Naive B cell (primary cell): ENCODE data around the gene UBE2L5. TPM values are rescaled to one million over a fixed set of nuclear protein-coding genes. Genes with fewer than 3 reads are reported as not detected.

Experiments used
- ATAC-seq, 2 donors: fragments of 150-1000 bp; cut with Tn5 transposase; 2 replicates each; pipeline ENCODE4 v1.10.0; 2021; ENCODE audit warnings: low read depth in 2 of 2, mild to moderate bottlenecking in 2 of 2, moderate library complexity in 2 of 2
- DNase-seq: peaks from one replicate; pipeline ENCODE4 v3.0.0; 2022
- H3K27ac Mint-ChIP-seq, 6 donors: one replicate each; pipeline ENCODE4 v1.8.0; 2020 to 2022; ENCODE audit warnings: mild to moderate bottlenecking in 6 of 6, mixed read lengths in 6 of 6, moderate library complexity in 5 of 6, inconsistent platforms in 2 of 6
- H3K27me3 Mint-ChIP-seq, 3 donors: one replicate each; pipeline ENCODE4 v1.8.0; 2021 to 2022; ENCODE audit warnings: mixed read lengths in 3 of 3, mild to moderate bottlenecking in 1 of 3
- H3K36me3 Mint-ChIP-seq, 2 donors: one replicate each; pipeline ENCODE4 v1.8.0; 2020 to 2022; ENCODE audit warnings: mixed read lengths in 2 of 2, inconsistent platforms in 1 of 2, mild to moderate bottlenecking in 1 of 2
- H3K4me1 Mint-ChIP-seq, 3 donors: one replicate each; pipeline ENCODE4 v1.8.0; 2020 to 2022; ENCODE audit warnings: mixed read lengths in 3 of 3, inconsistent platforms in 1 of 3, mild to moderate bottlenecking in 1 of 3, moderate library complexity in 1 of 3
- H3K4me3 Mint-ChIP-seq, 8 donors: one replicate each; pipeline ENCODE4 v1.8.0; 2020 to 2022; ENCODE audit warnings: mild to moderate bottlenecking in 8 of 8, mixed read lengths in 8 of 8, moderate library complexity in 8 of 8, inconsistent platforms in 2 of 8
- H3K9me3 Mint-ChIP-seq, 7 donors: one replicate each; pipeline ENCODE4 v1.8.0; 2020 to 2022; ENCODE audit warnings: mixed read lengths in 7 of 7, mild to moderate bottlenecking in 5 of 7, inconsistent platforms in 2 of 7, moderate library complexity in 1 of 7
- polyA plus RNA-seq, 6 donors: library from polyadenylated mRNA; unstranded; fragments of 300-500 nt; fragmentation: Illumina TruSeq; gene quantifications; one replicate each; pipeline ENCODE4 v1.2.3, GENCODE V29; 2021; ENCODE audit warnings: low read depth in 6 of 6

UBE2L5 gene
- polyA plus RNA-seq, 6 donors from 2014 or later: 0.19 to 0.31 TPM; not detected in 4

DNA sequence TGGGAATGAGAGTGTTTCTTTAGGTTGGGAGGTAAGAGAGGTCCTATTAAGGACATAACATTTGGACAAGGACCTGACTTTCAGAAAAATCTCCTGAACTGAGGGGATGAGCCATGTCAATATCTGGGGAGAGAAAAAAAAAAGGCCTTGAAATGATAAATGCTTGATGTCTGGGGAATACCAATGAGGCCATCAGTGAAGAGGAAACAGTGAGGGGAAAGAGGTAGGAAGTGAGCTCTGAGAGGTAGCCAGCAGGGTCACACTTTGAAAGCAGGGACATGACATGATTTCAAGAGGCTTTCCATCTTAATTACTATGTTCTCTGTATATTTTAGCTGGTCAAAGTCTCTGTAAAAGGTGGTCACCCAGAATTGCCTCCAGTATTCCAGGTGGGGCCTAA lies 9.9 kb upstream of the UBE2L5 start:
- Mint-ChIP-seq H3K27me3 (no peaks in the 10 kb centered on the region), H3K4me3 (peak overlapping the region in 2 of 8 donors; percentile 3 to 56), H3K36me3 (no peaks in the 10 kb centered on the region), H3K9me3 (no peaks in the 10 kb centered on the region), H3K4me1 (peaks cover 48 to 86% (median 69%) of the 10 kb centered on the region in 3 donors), H3K27ac (peak overlapping the region in 1 of 6 donors; percentile 86)
- ATAC-seq: peak in 1 of 2 donors; percentile 13
- no peak for DNase-seq

DNA sequence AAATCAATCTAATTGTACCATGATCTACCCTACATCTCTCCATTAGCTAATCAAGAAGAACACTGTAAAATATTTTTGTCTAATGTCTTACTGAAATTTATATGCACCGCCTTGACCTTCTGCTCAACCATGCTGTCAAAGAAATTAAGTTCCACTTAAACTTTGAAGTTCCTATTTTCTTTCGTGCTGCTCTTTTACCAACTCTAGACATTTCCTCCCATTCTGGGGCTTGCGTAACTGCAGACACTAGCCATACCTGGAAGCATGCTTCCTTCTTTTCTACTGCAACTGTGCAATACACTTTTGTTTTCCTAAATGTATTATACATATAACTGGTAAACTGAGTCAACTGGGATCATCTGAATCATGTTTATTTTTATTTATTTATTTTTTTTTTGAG lies 8.5 kb upstream of the UBE2L5 start:
- Mint-ChIP-seq H3K27me3 (no peaks in the 10 kb centered on the region), H3K4me1 (peaks cover 54 to 88% (median 70%) of the 10 kb centered on the region in 3 donors), H3K9me3 (no peaks in the 10 kb centered on the region), H3K27ac (peak overlapping the region in 3 of 6 donors; percentile 2 to 32 (median 23)), H3K36me3 (no peaks in the 10 kb centered on the region), H3K4me3 (peak overlapping the region in 4 of 8 donors; percentile 2 to 54 (median 8))
- no peak for ATAC-seq
- DNase-seq: no peak

DNA sequence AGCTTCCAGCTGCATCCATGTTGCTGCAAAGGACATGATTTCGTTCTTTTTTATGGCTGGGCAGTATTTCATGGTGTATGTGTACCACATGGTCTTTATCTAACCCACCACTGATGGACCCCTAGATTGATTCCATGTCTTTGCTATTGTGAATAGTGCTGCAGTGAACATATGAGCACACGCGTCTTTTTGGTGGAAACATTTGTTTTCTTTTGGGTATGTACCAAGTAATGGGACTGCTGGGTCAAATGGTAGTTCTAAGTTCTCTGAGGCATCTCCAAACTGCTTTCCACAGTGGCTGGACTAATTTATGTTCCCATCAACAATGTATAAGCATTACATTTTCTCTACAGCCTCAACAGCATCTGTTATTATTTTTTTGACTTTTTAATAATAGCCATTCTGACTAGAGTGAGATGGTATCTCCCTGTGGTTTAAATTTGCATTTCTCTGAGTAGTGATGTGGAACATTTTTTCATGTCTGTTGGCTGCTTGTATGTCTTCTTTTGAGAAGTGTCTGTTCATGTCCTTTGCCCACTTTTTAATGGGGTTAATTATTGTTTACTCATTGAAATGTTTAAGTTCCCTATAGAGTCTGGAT lies 6.8 kb upstream of the UBE2L5 start:
- ATAC-seq: peak; percentile 85 to 91
- H3K27ac Mint-ChIP-seq: peak overlapping the region; percentile 24 to 92 (median 84)
- DNase-seq: peak; percentile 65
- H3K9me3 Mint-ChIP-seq: no peaks in the 10 kb centered on the region
- H3K4me3 Mint-ChIP-seq: peak overlapping the region; percentile 43 to 80 (median 62)
- H3K27me3 Mint-ChIP-seq: no peaks in the 10 kb centered on the region
- peaks cover 48 to 87% (median 82%) of the 10 kb centered on the region in 3 donors for H3K4me1 Mint-ChIP-seq
- H3K36me3 Mint-ChIP-seq: no peaks in the 10 kb centered on the region

DNA sequence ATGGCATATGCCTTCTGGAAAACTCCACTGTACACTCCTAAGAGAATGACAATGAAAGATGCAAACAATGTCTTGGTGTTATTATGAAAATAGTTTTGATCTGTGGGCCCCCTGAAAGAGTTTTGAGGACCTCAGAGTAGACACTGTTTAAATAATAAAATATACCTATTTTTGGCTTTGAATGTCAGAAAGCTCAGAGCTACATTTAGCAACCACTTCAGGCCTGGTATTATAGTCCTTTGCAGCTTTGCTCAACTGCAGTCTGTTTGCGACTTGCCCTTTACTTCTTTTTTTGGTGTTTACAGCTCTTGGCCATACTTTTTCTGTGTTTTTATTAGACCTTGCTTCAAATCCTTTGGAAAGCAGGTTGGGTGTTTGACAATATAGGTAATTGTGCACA lies 5.8 kb upstream of the UBE2L5 start:
- ATAC-seq (no peak), DNase-seq (no peak)
- peak overlapping the region in 2 of 8 donors; percentile 74 to 75 for H3K4me3 Mint-ChIP-seq
- peak overlapping the region in 2 of 6 donors; percentile 29 to 88 for H3K27ac Mint-ChIP-seq
- peaks cover 57 to 93% (median 90%) of the 10 kb centered on the region in 3 donors for H3K4me1 Mint-ChIP-seq
- no peaks in the 10 kb centered on the region for H3K36me3 Mint-ChIP-seq
- no peaks in the 10 kb centered on the region for H3K27me3 Mint-ChIP-seq
- no peaks in the 10 kb centered on the region for H3K9me3 Mint-ChIP-seq

DNA sequence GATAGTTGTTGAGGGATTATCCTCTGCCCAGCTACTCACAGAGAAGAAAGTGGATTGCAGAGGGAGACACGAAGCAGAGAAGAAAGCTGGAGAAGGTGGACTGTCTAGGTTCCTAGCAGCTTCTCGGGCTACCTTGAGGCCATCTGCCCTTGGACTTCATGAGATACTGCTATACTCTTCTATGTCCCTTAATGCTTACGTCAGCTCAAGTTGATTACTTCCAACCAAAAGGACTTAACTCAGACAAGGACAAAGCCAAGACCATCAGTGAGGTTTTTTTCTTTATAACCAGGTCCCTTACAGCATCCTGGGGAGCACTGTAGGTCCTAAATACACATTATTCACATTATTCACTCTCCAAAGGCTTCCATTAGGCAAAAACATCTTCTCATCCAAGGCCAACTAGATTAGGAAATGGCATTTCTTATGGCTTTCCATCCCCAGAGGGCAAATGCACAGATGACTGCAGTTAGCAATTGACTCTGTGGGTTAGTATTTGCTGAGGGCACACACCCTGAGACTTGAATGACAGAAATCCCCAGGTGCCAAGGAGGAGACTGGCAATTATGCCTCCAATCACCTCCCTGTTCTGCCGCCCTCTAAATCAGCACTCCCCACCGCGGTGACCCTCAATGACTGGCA lies 4.1 kb upstream of the UBE2L5 start:
- Mint-ChIP-seq H3K27me3 (no peaks in the 10 kb centered on the region), H3K4me1 (peaks cover 59 to 87% (median 83%) of the 10 kb centered on the region in 3 donors), H3K27ac (peak overlapping the region in 1 of 6 donors; percentile 34), H3K36me3 (no peaks in the 10 kb centered on the region), H3K4me3 (peak overlapping the region in 2 of 8 donors; percentile 17 to 96), H3K9me3 (no peaks in the 10 kb centered on the region)
- ATAC-seq: no peak
- DNase-seq: no peak

DNA sequence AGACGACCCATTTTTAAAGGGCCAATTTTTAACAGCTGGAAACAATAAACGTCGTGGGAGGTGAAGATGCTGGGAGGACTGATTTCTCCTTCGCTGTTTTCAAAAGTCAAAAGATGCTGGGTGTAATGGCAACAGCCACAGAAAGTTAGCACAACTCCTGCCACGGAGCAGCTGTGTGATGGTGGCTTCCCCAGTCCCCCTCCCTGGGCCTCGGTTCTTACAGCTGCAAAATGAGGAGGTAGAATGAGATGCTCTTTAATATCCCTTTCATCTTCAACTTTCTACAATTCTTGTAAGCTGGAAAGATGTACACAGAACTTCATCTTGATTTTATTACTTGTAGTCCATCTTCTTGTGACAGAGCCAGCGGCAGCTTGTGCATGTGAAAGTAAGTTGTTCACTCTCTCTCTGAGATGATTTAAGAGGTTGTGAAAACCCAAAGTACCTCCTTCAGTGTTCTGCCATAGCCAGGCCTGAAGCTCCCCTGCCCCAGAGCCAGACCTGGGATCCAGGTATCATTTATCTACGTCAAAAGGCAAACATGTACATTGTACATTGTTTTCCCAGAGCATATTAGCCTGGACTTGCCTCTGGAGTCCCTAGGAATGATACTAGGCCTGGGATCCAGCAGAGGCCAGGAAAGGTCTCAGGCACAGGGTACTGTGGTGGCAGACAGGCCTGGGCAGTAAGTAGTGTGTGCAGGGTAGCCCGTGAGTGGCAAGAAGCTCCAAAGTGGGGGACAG lies 3.4 kb upstream of the UBE2L5 start:
- Mint-ChIP-seq H3K9me3 (no peaks in the 10 kb centered on the region), H3K27me3 (no peaks in the 10 kb centered on the region), H3K4me1 (peaks cover 54 to 86% (median 80%) of the 10 kb centered on the region in 3 donors), H3K36me3 (no peaks in the 10 kb centered on the region), H3K27ac (peak overlapping the region in 4 of 6 donors; percentile 34 to 74 (median 53)), H3K4me3 (peak overlapping the region in 3 of 8 donors; percentile 37 to 96 (median 74))
- DNase-seq (no peak), ATAC-seq (no peak)

DNA sequence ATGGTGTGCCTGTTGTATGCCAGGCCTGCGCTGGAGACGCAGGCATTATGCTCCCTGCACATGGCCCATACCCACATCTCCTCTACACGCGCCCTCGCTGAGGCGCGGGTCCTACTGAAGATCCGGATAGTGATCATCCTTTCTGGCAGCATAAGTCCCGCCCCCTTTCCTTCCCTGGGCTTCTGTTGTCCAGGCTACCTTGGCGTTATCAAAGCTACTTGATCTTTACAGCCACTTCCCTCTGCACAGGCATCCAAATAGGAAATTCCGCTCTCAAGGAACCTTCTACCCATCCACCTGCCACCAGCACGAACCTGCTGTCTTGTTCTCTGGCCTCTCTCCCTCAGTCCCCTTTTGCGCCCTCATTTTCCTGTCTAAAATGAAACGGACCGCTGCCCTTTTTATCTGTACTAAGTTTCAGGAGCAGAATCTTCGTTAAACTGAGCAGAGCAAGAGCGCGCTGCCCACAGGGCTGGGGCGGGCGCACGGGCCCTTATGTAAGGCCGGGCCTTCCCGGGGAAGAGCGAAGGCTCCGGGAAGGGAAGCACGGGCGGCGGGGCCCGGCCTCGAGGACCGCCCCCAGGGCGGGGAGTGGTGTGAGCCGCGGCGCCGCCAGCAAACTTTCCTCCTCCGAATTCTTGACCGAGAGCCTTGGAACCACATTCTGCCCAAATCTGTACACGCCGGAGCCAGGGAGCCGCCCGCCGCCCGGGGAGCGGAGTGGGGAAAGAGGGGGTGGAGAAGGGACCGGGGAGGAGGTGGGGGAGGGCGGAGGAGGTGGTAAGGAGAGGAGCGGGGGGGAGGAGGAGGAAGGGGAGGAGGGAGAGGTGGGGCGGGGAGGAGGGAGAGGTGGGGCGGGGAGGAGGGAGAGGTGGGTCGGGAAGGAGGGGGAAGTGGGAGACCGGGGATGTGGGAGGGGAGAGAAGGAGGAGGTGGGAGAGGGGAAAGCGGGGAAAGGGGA lies 920 bp upstream of the UBE2L5 start:
- DNase-seq (peak; percentile 35), ATAC-seq (peak; percentile 9 to 12)
- peak overlapping the region; percentile 85 to 97 (median 92) for H3K4me3 Mint-ChIP-seq
- no peaks in the 10 kb centered on the region for H3K27me3 Mint-ChIP-seq
- H3K9me3 Mint-ChIP-seq: no peaks in the 10 kb centered on the region
- H3K4me1 Mint-ChIP-seq: peaks cover 35 to 67% (median 56%) of the 10 kb centered on the region in 3 donors
- no peaks in the 10 kb centered on the region for H3K36me3 Mint-ChIP-seq
- H3K27ac Mint-ChIP-seq: peak overlapping the region in 5 of 6 donors; percentile 39 to 82 (median 65)

DNA sequence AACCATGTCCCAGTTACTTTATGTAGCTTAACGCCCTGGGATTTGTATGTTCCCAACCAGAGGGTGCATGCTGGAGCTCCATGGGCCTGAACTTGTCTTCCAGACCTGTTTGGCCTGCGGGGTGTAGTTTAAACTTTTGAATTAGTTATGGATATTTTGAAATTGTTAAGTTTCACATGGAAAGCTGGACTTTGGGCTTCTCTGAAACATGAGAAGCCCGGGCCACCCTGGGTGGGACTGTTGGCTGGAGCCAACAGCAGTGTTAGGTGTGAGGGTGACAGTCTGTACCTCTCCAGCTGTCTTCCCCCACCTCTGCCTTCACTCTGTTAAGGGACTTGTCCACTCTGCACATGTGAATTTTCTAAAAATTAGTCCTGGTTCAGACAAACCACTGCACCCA lies 1.6 kb downstream of the UBE2L5 start:
- ATAC-seq: no peak
- DNase-seq: no peak
- Mint-ChIP-seq H3K4me1 (peaks cover 21 to 41% (median 37%) of the 10 kb centered on the region in 3 donors), H3K27ac (peak overlapping the region in 1 of 6 donors; percentile 44), H3K27me3 (no peaks in the 10 kb centered on the region), H3K9me3 (no peaks in the 10 kb centered on the region), H3K36me3 (no peaks in the 10 kb centered on the region), H3K4me3 (peak overlapping the region in 5 of 8 donors; percentile 25 to 96 (median 59))

DNA sequence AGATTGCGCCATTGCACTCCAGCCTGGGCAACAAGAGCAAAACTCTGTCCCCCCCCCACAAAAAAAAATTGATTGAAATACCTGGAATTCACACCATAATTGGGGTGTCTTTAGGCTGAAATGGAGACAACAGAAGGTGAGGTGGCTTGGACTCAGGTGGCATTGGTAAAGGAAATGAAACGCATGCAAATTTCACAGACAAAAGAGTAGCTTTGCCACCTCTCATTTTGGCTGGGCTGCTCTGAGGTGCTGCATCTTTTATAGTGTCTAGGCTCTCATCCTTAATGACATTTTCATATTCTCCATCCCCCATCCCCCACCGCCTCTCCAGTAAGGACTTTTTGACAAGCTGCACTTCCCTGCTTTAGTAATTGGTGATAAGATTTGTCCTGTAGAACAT lies 6.9 kb downstream of the UBE2L5 start:
- H3K9me3 Mint-ChIP-seq: no peaks in the 10 kb centered on the region
- H3K27ac Mint-ChIP-seq: peak overlapping the region in 1 of 6 donors; percentile 16
- no peaks in the 10 kb centered on the region for H3K36me3 Mint-ChIP-seq
- no peak overlapping the region for H3K4me3 Mint-ChIP-seq
- ATAC-seq: no peak
- DNase-seq: no peak
- H3K27me3 Mint-ChIP-seq: no peaks in the 10 kb centered on the region
- H3K4me1 Mint-ChIP-seq: peaks cover 0 to 20% (median 5%) of the 10 kb centered on the region in 3 donors

DNA sequence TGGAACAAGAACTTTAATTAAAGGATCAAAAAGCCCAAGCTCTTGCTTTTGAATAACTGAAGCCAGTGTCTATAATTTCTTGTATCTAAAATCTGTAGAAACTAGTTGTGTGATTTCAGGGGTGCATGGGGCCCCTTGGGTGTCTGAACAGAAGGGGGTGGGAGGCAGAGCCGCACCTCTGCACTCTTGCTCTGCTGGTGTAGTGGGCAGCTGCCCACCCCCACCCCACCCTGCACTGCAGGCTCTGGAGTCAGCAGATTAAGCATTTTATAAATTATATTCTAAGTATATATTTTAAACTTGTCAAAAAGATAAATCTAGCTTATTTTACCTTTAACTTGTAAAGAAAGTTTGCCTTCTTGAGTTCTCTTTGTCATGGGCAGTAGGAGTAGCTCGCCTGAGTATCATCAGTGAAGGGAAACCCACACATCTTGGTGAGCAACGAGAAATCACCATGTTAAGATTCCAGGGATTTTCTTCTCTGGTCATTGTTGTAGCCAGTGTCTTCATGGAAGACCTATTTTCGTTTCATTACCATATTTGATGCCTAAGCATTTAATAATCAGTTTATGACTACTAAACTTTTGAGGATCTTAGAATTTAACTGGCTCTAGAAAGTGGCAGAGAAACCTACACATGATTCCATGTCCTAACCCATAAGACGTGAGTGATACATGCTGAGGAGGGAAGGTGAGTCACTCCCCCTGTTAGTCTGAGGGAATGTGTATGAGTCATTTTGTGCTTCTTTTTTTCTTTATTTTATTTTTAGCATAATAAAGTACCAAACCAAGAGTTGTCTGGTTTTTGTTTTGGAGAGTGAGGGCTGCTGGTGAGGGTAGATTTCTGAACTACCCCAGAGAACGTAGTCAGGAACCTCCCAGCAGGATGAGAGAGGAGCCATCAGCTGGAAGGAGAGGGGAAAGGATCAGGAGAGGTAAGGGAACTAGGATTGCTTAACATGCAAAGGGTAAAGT lies 7.7 kb downstream of the UBE2L5 start:
- no peaks in the 10 kb centered on the region for H3K9me3 Mint-ChIP-seq
- H3K4me3 Mint-ChIP-seq: no peak overlapping the region
- H3K27me3 Mint-ChIP-seq: no peaks in the 10 kb centered on the region
- peak overlapping the region in 1 of 6 donors; percentile 81 for H3K27ac Mint-ChIP-seq
- DNase-seq (no peak), ATAC-seq (no peak)
- peaks cover 0 to 20% (median 5%) of the 10 kb centered on the region in 3 donors for H3K4me1 Mint-ChIP-seq
- H3K36me3 Mint-ChIP-seq: no peaks in the 10 kb centered on the region

DNA sequence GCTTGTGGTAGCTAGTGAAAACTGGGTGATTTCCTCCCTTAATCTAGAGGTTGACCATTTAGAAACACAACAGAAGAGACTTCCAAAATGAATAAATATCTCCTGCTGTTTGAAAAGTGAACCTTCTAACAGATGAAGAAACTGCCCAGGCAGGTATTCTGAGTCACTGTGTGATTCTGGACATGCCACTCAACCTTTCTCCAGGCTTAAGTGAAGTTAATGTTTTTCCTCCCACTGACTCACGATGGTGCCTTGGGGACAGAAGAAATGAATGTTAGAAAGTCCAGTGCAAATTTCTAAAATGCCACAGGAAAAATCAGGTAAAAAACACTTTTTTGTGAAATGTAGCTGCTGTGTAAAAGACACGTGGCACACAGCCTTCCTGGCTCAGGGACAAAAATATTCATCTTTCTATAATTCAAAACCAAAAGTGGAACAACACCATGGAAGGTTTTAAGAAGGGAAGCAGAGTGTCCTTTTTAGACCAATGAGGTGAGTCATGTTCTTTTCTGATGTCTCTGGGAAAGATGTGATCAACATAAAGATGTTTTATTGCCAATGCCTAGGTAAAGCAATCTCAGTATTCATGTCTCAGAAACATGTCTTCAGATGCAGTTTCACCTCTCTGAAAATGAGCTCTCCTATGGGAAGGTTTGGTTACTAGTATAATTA lies 9.1 kb downstream of the UBE2L5 start:
- ATAC-seq (no peak), DNase-seq (no peak)
- Mint-ChIP-seq H3K9me3 (no peaks in the 10 kb centered on the region), H3K4me1 (peaks cover 0 to 20% (median 5%) of the 10 kb centered on the region in 3 donors), H3K27ac (no peak overlapping the region), H3K27me3 (no peaks in the 10 kb centered on the region), H3K36me3 (no peaks in the 10 kb centered on the region), H3K4me3 (no peak overlapping the region)
